ENCODE data around the gene SIRPD.
A peak's percentile ranks its signal among the peaks of the same experiment; 100 is the strongest.

SIRPD gene

GRCh38 chr20:1494436-1494835, 63.1 kb downstream of the SIRPD start:
- DNase-seq (ENCODE audit: low spot score) = peak; percentile 55

DNA sequence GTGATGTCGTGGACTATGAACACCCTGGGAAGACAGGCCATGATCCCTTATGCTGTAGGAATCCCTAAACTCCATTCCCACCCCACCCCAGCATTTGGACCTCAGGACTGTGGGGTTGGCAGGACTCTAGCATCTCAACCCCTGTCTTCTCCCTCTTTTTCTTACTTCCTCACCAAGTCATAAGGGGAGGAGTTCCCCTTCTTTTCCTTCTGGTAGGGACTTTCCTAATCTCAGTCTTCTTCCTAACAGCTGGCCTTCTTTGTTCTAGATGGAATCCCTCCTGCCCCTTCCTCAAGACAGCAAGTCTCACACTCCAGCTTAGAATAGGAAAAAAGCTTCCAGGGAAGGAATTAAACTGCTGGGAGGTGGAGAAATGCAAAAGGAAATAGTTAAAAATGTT, 64.0 kb downstream of the SIRPD start:
- no peak for DNase-seq (ENCODE audit: low spot score)

- no peak for DNase-seq (ENCODE audit: low spot score)
These were observed 65.5 kb downstream of the SIRPD start for GRCh38 chr20:1491860-1492642.

- DNase-seq (ENCODE audit: low spot score) = no peak
These were observed 66.1 kb downstream of the SIRPD start, which contains the start of gene SIRPB2 for GRCh38 chr20:1491281-1491840. TSS of gene SIRPB2 (minus strand) at chr20:1491420. CDS start at chr20:1491359, 61 bp downstream.

GRCh38 chr20:1490643-1491195, 66.8 kb downstream of the SIRPD start:
- no peak for DNase-seq (ENCODE audit: low spot score)

- no peak for DNase-seq (ENCODE audit: low spot score)
These were observed 67.6 kb downstream of the SIRPD start for GRCh38 chr20:1489764-1490436.

GRCh38 chr20:1489325-1489724, 68.2 kb downstream of the SIRPD start:
- DNase-seq (ENCODE audit: low spot score) = no peak

DNA sequence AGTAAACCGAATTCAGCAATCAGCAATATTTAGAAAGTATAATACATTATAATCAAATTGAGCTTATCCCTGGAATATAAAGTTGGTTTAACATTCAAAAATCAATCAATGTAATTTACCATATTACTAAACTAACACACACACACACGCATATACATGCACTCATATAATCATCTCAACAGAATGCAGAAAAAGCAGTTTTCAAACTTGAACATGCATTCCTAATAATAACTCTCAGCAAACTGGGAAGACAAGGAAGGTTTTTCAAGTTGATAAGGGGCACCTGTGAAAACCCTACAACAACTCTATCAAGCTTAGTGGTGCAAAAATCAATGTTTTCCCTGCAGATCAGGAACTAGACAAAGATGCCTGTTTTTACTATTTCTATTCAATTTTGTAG, 70.9 kb downstream of the SIRPD start:
- no peak for DNase-seq (ENCODE audit: low spot score)

DNA sequence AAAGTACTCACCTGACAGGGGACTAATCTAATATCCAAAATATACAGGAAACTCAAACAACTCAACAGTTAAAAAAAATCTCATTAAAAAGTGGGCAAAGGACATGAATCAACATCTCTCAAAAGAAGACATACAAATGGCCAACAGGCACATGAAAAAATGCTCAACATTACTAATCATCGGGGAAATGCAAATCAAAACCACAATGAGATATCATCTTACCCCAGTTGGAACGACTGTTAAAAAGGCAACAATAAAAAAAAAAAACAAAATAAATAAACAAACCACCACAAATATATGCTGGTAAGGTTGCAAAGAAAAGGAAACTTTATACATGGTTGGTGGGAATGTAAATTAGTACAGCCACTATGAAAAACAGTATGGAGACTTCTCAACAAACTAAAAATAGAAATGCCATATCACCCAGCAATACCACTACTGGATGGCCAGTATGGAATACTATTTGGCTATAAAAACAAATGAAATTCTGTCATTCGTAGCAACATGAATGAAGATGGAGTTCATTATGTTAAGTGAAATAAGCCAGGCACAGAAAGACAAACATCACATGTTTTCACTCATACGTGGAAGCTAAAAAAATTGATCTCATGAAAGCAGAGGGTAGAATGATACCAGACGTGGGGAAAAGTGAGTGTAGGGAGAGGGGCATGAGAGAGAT, 72.9 kb downstream of the SIRPD start:
- no peak for DNase-seq (ENCODE audit: low spot score)

Measured in NAMALWA (cell line).